K562 (cell line): ENCODE data around the gene DSTYK. TPM values are rescaled to one million over a fixed set of nuclear protein-coding genes. Genes with fewer than 3 reads are reported as not detected.
A peak's percentile ranks its signal among the peaks of the same experiment; 100 is the strongest.

Experiments
- ARID2 ChIP-seq: fragments of 450-650 bp; IDR thresholded peaks from 2 replicates; pipeline ENCODE4 v1.6.1; 2017; ENCODE audit warnings: antibody characterized with exemption, mild to moderate bottlenecking
- DMBX1 ChIP-seq: fragments of 250-450 bp; sonication (Bioruptor Pico); IDR thresholded peaks from 2 replicates; pipeline ENCODE4 v1.8.0; 2022; ENCODE audit warnings: inconsistent platforms, mild to moderate bottlenecking, moderate library complexity, borderline replicate concordance
- EP400 ChIP-seq: fragments of 450-650 bp; IDR thresholded peaks from 2 replicates; pipeline ENCODE4 v1.6.1; 2017; ENCODE audit warnings: antibody characterized with exemption, mild to moderate bottlenecking, moderate library complexity
- HDAC1 ChIP-seq, 2 experiments: fragments of 450-650 bp; IDR thresholded peaks; 2 replicates each; pipeline ENCODE4 v1.6.1; 2016 to 2017; ENCODE audit warnings: inconsistent platforms in 1 of 2, mild to moderate bottlenecking in 1 of 2, moderate library complexity in 1 of 2
- PYGO2 ChIP-seq: fragments of 450-650 bp; IDR thresholded peaks from 2 replicates; pipeline ENCODE4 v1.6.1; 2016; ENCODE audit warnings: mild to moderate bottlenecking, missing genetic modification characterization, moderate library complexity, missing compliant biosample characterization
- RREB1 ChIP-seq: fragments of 250-450 bp; sonication (Bioruptor Pico); IDR thresholded peaks from 2 replicates; pipeline ENCODE4 v1.4.0; 2020
- SIN3B ChIP-seq: fragments of 450-650 bp; IDR thresholded peaks from 2 replicates; pipeline ENCODE4 v1.6.1; 2017; ENCODE audit warnings: low read depth, mild to moderate bottlenecking, moderate library complexity
- ZC3H4 ChIP-seq: sonication (generic); formaldehyde crosslinking; IDR thresholded peaks from 2 replicates; pipeline ENCODE4 v1.9.0; 2021; ENCODE audit warnings: missing genetic modification reagents, borderline replicate concordance
- ZNF134 ChIP-seq: fragments of 250-450 bp; sonication (Bioruptor Pico); conservative IDR thresholded peaks from 2 replicates; pipeline ENCODE4 v1.4.0; 2020
- ZNF384 ChIP-seq: IDR thresholded peaks from 2 replicates; pipeline ENCODE4 v1.6.1; 2012; ENCODE audit warnings: low read depth, low read length, improper control_type of control experiment
- polyA plus RNA-seq, 8 experiments: library from polyadenylated mRNA; depleted of rRNA in 4 of 8; stranded (reverse) in 5 of 8; unstranded in 3 of 8; fragments of >200 nt; fragmentation: Nextera tagmentation in 2 of 8; fragmentation: Illumina TruSeq in 1 of 8; extraction: Ambion mirVana in 2 of 8; extraction: Trizol in 1 of 8; gene quantifications; 2 replicates each; pipeline versions ENCODE4 v1.2.1 to v1.2.3, GENCODE V29; 2011 to 2014; ENCODE audit warnings: inconsistent platforms in 1 of 8, missing spikeins in 1 of 8
- total RNA-seq, 7 experiments: library from RNA; depleted of rRNA in 6 of 7; stranded (reverse); fragments of >200 nt in 6 of 7; fragmentation: Illumina TruSeq in 2 of 7; extraction: Trizol in 2 of 7; gene quantifications; 2 replicates each; pipeline versions ENCODE4 v1.2.1 to v1.2.3, GENCODE V29; 2011 to 2021; ENCODE audit warnings: low replicate concordance in 1 of 7
- TF ChIP-seq, protein P1 (sequence below), 2 experiments: fragments of 450-650 bp; IDR thresholded peaks; 2 replicates each; pipeline ENCODE4 v1.6.1; 2016; ENCODE audit warnings: mild to moderate bottlenecking in 2 of 2, borderline replicate concordance in 1 of 2, low read depth in 1 of 2, moderate library complexity in 1 of 2
- TF ChIP-seq, protein P2 (sequence below): fragments of 450-650 bp; formaldehyde crosslinking; IDR thresholded peaks from 2 replicates; pipeline ENCODE4 v1.4.0; 2020; ENCODE audit warnings: mild to moderate bottlenecking, moderate library complexity

Gene DSTYK
- total and polyA plus RNA-seq, 9 of the 15 experiments (the other 6 are each of a cell fraction or from before 2014, with no cell fraction given) = 4.2 to 7.1 (median 6.2) TPM

DNA sequence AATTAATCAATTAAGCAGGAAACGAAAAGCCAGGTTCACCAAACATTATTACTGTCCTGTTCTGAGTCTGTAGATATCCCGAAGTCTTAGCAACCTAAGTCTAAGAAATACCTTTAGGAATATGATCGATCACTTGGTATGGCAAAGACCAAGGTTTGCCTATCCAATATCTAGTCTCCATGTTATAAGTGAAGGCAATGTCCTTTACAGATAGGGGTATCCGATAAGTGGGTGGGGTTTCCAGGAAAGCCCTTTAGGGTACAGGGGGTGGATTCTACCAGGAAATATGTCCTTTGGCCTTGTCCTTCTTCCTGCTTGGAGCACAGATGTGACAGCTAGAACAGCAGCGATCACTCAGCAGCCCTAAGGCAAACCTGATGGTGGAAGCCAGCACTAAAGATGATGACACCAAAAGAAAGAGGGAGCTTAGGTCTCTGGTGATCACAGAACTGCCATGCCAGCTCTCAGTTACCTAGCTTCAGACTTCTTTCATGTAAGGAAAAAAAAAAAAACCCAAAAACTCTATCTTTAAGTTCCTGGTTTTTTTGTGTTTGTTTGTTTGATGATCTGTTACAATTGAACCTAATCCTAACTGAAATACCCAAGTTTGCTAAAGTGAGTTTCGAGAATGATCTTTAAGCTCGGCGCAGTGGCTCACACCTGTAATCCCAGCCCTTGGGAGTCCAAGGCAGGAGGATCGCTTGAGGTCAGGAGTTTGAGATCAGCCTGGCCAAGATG, 40.8 kb downstream of the DSTYK start (continued):
- TF ChIP-seq, protein P1, sequence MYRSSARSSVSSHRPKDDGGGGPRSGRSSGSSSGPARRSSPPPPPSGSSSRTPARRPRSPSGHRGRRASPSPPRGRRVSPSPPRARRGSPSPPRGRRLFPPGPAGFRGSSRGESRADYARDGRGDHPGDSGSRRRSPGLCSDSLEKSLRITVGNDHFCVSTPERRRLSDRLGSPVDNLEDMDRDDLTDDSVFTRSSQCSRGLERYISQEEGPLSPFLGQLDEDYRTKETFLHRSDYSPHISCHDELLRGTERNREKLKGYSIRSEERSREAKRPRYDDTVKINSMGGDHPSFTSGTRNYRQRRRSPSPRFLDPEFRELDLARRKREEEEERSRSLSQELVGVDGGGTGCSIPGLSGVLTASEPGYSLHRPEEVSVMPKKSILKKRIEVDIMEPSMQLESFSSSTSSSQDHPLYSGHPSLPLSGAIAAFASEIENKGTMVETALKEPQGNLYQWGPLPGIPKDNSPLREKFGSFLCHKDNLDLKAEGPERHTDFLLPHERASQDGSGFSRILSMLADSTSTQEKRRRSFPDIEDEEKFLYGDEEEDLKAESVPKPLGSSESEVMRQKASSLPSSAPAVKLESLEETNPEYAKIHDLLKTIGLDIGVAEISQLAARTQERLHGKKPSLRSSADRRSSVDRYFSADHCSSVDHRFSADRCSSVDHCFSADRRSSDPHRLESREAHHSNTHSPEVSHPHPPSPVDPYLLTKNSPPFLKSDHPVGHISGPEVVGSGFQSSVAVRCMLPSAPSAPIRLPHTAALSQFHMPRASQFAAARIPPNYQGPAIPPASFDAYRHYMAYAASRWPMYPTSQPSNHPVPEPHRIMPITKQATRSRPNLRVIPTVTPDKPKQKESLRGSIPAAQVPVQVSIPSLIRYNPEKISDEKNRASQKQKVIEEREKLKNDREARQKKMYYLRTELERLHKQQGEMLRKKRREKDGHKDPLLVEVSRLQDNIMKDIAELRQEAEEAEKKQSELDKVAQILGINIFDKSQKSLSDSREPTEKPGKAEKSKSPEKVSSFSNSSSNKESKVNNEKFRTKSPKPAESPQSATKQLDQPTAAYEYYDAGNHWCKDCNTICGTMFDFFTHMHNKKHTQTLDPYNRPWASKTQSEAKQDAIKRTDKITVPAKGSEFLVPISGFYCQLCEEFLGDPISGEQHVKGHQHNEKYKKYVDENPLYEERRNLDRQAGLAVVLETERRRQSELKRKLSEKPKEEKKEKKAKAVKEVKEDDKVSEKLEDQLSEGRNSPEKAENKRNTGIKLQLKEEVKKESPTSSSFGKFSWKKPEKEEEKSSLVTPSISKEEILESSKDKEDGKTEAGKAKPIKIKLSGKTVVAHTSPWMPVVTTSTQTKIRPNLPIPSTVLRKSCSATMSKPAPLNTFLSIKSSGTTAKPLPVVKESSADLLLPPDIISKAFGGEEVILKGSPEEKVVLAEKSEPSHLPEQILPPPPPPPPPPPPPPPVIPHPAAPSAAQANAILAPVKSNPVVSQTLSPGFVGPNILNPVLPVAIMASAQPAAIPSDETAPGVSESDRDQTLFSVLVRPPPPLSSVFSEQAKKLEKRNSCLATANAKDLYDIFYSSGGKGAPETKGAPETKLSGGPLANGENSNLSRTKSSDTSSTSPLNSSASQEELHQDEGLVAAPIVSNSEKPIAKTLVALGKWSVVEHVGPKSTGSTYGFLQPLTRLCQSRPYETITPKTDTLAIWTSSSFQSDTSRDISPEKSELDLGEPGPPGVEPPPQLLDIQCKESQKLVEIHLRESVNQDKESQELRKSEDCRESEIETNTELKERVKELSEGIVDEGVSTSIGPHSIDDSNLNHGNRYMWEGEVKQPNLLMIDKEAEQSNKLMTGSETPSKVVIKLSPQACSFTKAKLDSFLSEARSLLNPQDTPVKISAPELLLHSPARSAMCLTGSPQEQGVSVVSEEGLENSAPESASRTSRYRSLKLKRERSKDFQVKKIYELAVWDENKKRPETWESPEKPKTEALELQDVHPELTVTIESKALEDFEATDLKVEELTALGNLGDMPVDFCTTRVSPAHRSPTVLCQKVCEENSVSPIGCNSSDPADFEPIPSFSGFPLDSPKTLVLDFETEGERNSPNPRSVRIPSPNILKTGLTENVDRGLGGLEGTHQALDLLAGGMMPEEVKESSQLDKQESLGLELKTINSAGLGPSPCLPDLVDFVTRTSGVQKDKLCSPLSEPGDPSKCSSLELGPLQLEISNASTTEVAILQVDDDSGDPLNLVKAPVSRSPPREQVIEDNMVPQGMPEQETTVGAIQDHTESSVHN (IDR thresholded peaks at IDR 0.05; ENCODE audit: borderline replicate concordance in 1 of 2, low read depth in 1 of 2) = no peak
- TF ChIP-seq DMBX1 (CRISPR knock-in tag) (peak; percentile 92), SIN3B (no peak), ZNF384 (peak; percentile 27; the same call in 1 of the 2 replicates), ZNF134 (CRISPR knock-in tag) (no peak), PYGO2 (tag) (no peak), RREB1 (no peak), EP400 (peak; percentile 71), ZC3H4 (CRISPR knock-in tag) (no peak), ARID2 (no peak), HDAC1 (IDR thresholded peaks at IDR 0.05) (no peak)
- TF ChIP-seq, protein P2, sequence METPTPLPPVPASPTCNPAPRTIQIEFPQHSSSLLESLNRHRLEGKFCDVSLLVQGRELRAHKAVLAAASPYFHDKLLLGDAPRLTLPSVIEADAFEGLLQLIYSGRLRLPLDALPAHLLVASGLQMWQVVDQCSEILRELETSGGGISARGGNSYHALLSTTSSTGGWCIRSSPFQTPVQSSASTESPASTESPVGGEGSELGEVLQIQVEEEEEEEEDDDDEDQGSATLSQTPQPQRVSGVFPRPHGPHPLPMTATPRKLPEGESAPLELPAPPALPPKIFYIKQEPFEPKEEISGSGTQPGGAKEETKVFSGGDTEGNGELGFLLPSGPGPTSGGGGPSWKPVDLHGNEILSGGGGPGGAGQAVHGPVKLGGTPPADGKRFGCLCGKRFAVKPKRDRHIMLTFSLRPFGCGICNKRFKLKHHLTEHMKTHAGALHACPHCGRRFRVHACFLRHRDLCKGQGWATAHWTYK = no peak
